ENCODE measurements around the gene GPR146.

- TF ChIP-seq, protein P1, sequence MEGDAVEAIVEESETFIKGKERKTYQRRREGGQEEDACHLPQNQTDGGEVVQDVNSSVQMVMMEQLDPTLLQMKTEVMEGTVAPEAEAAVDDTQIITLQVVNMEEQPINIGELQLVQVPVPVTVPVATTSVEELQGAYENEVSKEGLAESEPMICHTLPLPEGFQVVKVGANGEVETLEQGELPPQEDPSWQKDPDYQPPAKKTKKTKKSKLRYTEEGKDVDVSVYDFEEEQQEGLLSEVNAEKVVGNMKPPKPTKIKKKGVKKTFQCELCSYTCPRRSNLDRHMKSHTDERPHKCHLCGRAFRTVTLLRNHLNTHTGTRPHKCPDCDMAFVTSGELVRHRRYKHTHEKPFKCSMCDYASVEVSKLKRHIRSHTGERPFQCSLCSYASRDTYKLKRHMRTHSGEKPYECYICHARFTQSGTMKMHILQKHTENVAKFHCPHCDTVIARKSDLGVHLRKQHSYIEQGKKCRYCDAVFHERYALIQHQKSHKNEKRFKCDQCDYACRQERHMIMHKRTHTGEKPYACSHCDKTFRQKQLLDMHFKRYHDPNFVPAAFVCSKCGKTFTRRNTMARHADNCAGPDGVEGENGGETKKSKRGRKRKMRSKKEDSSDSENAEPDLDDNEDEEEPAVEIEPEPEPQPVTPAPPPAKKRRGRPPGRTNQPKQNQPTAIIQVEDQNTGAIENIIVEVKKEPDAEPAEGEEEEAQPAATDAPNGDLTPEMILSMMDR (conservative IDR thresholded peaks at IDR 0.05 in 1 of 2, IDR thresholded peaks at IDR 0.05 in 1 of 2; ENCODE audit: low read depth in 1 of 2, low read length in 2 of 2): no peak
- no peak for TF ChIP-seq EZH2 (IDR thresholded peaks at IDR 0.05; ENCODE audit: low read length, missing control alignments)
These were observed 10.1 kb downstream of the GPR146 start for GRCh38 chr7:1054438-1054837.
